ENCODE results near the gene LPP. TPM values are rescaled to one million over a fixed set of nuclear protein-coding genes. Genes with fewer than 3 reads are reported as not detected.

LPP gene
- polyA plus RNA-seq, 1 donor (not counting 4 experiments of a cell fraction or from before 2014, with no cell fraction given) = 16.0 TPM

DNA sequence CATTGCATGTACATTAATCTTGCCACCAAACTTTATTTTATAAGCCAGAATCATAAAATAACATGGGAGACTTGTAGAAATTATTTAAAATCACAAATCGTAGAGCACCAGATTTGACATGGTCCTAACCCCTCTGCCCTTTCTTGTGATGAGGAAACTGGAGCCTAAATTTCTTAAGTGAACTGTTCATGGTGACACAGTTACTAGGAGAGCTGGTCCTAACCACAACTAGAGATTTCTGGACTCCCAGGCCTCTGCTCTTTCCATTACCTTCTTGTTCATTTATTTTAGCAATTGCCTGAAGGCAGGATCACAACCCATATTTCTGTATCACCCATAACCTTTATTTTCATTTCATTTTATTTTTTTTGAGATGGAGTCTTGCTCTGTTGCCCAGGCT lies 352.5 kb downstream of the LPP start:
- Histone ChIP-seq H3K9ac (ENCODE audit: control insufficient read depth, extremely low read depth, insufficient read depth, low read length) (no peak overlapping the region), H2AFZ (ENCODE audit: control insufficient read depth, low read length) (no peak overlapping the region), H3K4me3 (ENCODE audit: control insufficient read depth in 2 of 3, extremely low read depth in 1 of 3, insufficient read depth in 2 of 3, low read depth in 1 of 3, low read length in 3 of 3) (no peak overlapping the region), H3K9me1 (ENCODE audit: control insufficient read depth, extremely low read depth, insufficient read depth, low read length) (no peaks in the 10 kb centered on the region), H3K36me3 (ENCODE audit: control insufficient read depth in 2 of 2, extremely low read depth in 1 of 2, insufficient read depth in 2 of 2, low read length in 2 of 2) (no peaks in the 10 kb centered on the region), H4K20me1 (ENCODE audit: control insufficient read depth, extremely low read depth, insufficient read depth, low read length) (no peaks in the 10 kb centered on the region), H3K79me2 (ENCODE audit: control insufficient read depth, insufficient read depth, low read length) (no peaks in the 10 kb centered on the region), H3K4me1 (ENCODE audit: control insufficient read depth, extremely low read depth, insufficient read depth, low read length) (no peaks in the 10 kb centered on the region), H3K4me2 (ENCODE audit: control insufficient read depth, extremely low read depth, insufficient read depth, low read depth, low read length) (no peak overlapping the region), H3K27me3 (ENCODE audit: control insufficient read depth, extremely low read depth, insufficient read depth, low read length) (no peaks in the 10 kb centered on the region), H3K9me3 (ENCODE audit: control insufficient read depth, low read depth, low read length) (no peaks in the 10 kb centered on the region), H3K27ac (ENCODE audit: control insufficient read depth, insufficient read depth, low read length) (no peak overlapping the region)
- no peak for TF ChIP-seq EZH2 (IDR thresholded peaks at IDR 0.05; ENCODE audit: low read length)
- TF ChIP-seq, protein P1, sequence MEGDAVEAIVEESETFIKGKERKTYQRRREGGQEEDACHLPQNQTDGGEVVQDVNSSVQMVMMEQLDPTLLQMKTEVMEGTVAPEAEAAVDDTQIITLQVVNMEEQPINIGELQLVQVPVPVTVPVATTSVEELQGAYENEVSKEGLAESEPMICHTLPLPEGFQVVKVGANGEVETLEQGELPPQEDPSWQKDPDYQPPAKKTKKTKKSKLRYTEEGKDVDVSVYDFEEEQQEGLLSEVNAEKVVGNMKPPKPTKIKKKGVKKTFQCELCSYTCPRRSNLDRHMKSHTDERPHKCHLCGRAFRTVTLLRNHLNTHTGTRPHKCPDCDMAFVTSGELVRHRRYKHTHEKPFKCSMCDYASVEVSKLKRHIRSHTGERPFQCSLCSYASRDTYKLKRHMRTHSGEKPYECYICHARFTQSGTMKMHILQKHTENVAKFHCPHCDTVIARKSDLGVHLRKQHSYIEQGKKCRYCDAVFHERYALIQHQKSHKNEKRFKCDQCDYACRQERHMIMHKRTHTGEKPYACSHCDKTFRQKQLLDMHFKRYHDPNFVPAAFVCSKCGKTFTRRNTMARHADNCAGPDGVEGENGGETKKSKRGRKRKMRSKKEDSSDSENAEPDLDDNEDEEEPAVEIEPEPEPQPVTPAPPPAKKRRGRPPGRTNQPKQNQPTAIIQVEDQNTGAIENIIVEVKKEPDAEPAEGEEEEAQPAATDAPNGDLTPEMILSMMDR (optimal IDR thresholded peaks at IDR 0.05 in 1 of 3, IDR thresholded peaks at IDR 0.05 in 1 of 3, conservative IDR thresholded peaks at IDR 0.05 in 1 of 3; ENCODE audit: extremely low read depth in 1 of 3, insufficient read depth in 2 of 3, low read length in 3 of 3) = no peak
- no peak for DNase-seq (ENCODE audit: low read depth, low spot score)
- dilution Hi-C loops (cut with MboI; ENCODE audit: extremely low pct_ligation_motif_present, low sequenced_read_pairs) = no loop called here
- no peak for FAIRE-seq

DNA sequence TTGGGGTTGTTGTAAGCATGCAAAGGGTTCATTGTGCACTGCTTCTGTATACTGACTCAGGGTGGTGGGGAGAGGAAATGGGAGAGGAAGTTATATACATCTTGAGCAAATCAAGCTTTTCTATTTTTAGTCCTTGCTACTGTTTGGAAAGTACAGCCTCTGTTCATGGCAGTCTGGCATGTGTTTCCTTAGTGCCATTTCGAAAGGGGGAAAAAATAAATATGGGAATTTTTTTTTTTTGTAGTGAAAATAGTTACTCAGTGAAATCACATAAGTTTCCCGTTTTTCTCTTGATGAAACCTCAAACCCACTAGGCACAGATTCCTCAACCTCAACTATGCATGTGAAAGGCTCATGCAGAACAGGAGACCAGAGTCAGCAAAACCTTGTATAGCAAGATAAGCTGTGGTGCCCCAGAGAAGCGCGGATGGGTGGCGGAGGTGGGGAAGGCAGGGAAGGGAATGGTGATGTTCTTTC lies 353.3 kb downstream of the LPP start:
- no peaks in the 10 kb centered on the region for H3K27me3 ChIP-seq (ENCODE audit: control insufficient read depth, extremely low read depth, insufficient read depth, low read length)
- no peak for TF ChIP-seq EZH2 (IDR thresholded peaks at IDR 0.05; ENCODE audit: low read length)
- TF ChIP-seq, protein P1 (optimal IDR thresholded peaks at IDR 0.05 in 1 of 3, IDR thresholded peaks at IDR 0.05 in 1 of 3, conservative IDR thresholded peaks at IDR 0.05 in 1 of 3; ENCODE audit: extremely low read depth in 1 of 3, insufficient read depth in 2 of 3, low read length in 3 of 3) = no peak
- no peaks in the 10 kb centered on the region for H3K4me1 ChIP-seq (ENCODE audit: control insufficient read depth, extremely low read depth, insufficient read depth, low read length)
- no peaks in the 10 kb centered on the region for H3K9me1 ChIP-seq (ENCODE audit: control insufficient read depth, extremely low read depth, insufficient read depth, low read length)
- H3K4me3 ChIP-seq (ENCODE audit: control insufficient read depth in 2 of 3, extremely low read depth in 1 of 3, insufficient read depth in 2 of 3, low read depth in 1 of 3, low read length in 3 of 3) = no peak overlapping the region
- no peak overlapping the region for H3K4me2 ChIP-seq (ENCODE audit: control insufficient read depth, extremely low read depth, insufficient read depth, low read depth, low read length)
- H3K36me3 ChIP-seq (ENCODE audit: control insufficient read depth in 2 of 2, extremely low read depth in 1 of 2, insufficient read depth in 2 of 2, low read length in 2 of 2) = no peaks in the 10 kb centered on the region
- H2AFZ ChIP-seq (ENCODE audit: control insufficient read depth, low read length) = no peak overlapping the region
- dilution Hi-C loops (cut with MboI; ENCODE audit: extremely low pct_ligation_motif_present, low sequenced_read_pairs) = no loop called here
- no peak overlapping the region for H3K27ac ChIP-seq (ENCODE audit: control insufficient read depth, insufficient read depth, low read length)
- FAIRE-seq = no peak
- no peak overlapping the region for H3K9ac ChIP-seq (ENCODE audit: control insufficient read depth, extremely low read depth, insufficient read depth, low read length)
- no peaks in the 10 kb centered on the region for H3K79me2 ChIP-seq (ENCODE audit: control insufficient read depth, insufficient read depth, low read length)
- no peak for DNase-seq (ENCODE audit: low read depth, low spot score)
- H3K9me3 ChIP-seq (ENCODE audit: control insufficient read depth, low read depth, low read length) = no peaks in the 10 kb centered on the region
- no peaks in the 10 kb centered on the region for H4K20me1 ChIP-seq (ENCODE audit: control insufficient read depth, extremely low read depth, insufficient read depth, low read length)

Data from keratinocyte (primary cell).